OCI-LY7 (cell line): ENCODE measurements around the gene ZNF20.

Experiments
- CTCF ChIP-seq: fragments of 200-600 bp; sonication (generic); conservative IDR thresholded peaks from 2 replicates; pipeline ENCODE4 v1.5.1; 2014; ENCODE audit warnings: mild to moderate bottlenecking, antibody characterized with exemption, low read length, moderate library complexity, mixed read lengths
- EZH2phosphoT487 ChIP-seq: fragments of 200-600 bp; sonication (generic); IDR thresholded peaks from 2 replicates; pipeline ENCODE4 v1.6.1; 2018; ENCODE audit warnings: low read depth, borderline replicate concordance, mild to moderate bottlenecking, mixed run types, antibody characterized with exemption, low read length, moderate library complexity, mixed read lengths

- TF ChIP-seq CTCF (no peak), EZH2phosphoT487 (no peak)
These were observed 15.2 kb upstream of the ZNF20 start for GRCh38 chr19:12155324-12155860.
